Activated T-cell treated with anti-CD3 and anti-CD28 coated beads for 24 hours (primary cell): ENCODE data around the gene FKBP5.
"Not testable (repeated sequence)": the region's sequence is repeated elsewhere in the genome, so short reads cannot be mapped to it uniquely, and the experiment has no call there.

Source experiments
- DNase-seq: peaks from one replicate; pipeline ENCODE4 v3.0.0-alpha.2; 2020; ENCODE audit warnings: low read depth

FKBP5 gene

GRCh38 chr6:35583893-35584688, 104.6 kb downstream of the FKBP5 start:
- DNase-seq: peak; percentile 59

DNA sequence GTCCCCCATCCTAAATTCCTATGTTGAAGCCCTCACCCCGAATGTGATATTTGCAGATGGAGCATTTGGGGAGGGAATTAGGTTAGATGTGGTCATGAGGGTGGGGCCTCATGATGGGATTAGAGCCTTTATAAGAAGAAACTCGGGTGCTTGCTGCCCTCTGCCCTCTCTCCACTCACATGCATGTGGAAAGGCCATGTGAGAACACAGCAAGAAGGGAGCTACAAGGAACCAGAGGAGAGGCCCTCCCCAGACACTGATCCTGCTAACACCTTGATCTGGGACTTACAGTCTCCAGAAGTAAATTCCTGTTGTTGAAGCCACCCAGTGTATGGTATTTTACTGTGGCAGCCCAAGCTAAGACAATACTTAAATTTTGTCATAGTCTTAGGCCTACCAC, 106.4 kb downstream of the FKBP5 start:
- DNase-seq: no peak

DNA sequence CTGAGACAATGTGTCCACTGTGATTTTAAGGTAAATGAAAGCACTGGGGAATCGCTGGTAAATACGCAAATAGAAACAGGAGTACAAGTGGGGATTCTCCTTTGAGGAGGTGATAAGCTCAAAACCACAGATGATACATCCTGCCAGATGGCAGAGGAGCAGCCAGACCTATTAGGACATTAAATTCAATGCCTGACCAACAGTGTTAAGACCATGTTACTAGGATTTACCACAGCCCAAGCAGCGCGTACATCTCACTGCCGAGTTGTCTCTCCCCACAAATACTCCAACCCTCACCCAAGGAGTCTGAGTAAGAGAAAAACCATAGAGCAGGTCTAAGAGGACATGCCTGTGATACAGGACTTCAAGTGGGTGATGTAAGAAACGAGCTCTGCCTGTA, 107.1 kb downstream of the FKBP5 start:
- no peak for DNase-seq

GRCh38 chr6:35580836-35581235, 107.9 kb downstream of the FKBP5 start:
- no peak for DNase-seq

DNA sequence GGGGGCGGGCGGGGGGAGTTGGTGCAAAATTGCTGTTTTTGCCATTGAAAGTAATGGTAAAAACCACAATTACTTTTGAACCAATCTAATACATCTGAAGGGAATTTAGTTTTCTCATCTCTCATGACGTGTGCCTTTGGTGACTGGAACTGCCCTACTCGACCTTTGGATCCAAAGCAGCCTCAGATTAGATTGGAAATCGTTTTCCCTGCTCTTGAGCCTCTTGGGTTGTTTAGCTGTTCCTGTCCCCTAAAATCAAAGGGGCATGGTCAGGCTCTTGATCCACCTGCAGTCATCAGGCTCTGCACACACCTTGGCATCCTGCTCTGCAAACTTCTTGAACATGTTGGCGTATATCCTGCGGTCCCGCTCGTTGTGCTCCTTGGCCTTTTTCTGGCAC, 112.0 kb downstream of the FKBP5 start:
- DNase-seq: no peak

GRCh38 chr6:35573495-35574110, 115.1 kb downstream of the FKBP5 start:
- no peak for DNase-seq

GRCh38 chr6:35570885-35571330, 117.8 kb downstream of the FKBP5 start:
- not testable (repeated sequence) for DNase-seq

DNA sequence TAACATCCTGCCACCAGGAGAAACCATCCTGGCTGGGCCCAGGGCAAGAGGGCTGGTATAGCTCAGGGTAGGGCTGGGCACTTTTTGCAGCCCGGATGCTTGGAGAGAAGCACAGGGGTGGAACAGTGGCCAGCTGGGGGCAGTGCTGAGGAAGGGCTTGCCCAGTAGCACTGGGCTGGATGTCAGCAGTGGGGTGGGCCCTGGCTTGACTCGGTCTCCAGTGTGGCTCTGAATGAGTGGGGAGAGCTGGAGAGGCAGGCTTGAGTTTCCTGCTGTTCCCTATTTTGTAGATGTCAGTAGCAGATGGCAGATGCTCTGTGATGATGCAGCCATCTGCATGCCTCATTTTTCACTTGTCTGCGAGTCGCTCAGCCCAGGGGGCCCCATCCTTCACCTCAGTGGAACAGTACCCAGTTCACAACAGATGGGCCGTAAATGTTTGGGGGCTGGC, 119.7 kb downstream of the FKBP5 start:
- peak; percentile 6 for DNase-seq

GRCh38 chr6:35566794-35567193, 121.9 kb downstream of the FKBP5 start:
- DNase-seq: no peak

DNA sequence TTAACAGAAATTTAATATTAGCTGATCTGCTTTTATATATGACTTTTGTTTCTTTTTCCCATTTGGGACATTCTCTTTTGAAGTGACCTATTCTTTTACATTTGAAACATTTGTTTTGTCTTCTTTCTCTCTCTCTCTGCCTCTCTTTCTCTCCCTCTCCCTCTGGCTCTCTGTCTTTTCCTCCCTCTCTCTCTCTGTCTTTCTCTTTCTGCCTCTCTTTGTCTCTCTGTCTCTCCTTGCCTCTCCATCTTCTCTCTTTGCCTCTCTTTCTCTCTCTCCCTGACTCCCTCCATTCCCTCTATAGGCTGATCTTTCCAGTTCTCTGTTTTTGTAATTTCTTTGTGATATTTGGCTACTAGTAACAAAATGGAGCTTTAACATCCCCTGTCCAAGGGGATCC, 124.0 kb downstream of the FKBP5 start:
- no peak for DNase-seq

DNA sequence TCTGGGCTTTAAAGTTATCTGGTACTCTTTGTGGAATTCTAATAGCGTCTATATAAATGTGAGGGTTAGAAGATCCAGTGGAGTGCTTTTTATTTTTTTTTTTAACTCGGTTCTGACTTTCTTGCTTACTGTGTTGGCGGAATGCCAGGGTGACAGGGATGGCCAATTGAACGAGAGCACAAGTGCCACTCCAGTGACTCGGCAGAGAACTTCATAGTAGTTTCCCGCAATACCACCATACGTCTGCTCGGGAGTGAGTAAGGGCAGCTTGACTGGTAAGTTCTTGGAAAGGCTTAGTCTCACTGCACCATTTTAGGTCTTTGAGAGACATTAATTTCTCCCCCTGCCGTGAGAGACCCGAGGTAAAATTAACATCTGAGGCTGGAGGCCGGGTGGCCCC, 126.7 kb downstream of the FKBP5 start:
- DNase-seq: no peak

DNA sequence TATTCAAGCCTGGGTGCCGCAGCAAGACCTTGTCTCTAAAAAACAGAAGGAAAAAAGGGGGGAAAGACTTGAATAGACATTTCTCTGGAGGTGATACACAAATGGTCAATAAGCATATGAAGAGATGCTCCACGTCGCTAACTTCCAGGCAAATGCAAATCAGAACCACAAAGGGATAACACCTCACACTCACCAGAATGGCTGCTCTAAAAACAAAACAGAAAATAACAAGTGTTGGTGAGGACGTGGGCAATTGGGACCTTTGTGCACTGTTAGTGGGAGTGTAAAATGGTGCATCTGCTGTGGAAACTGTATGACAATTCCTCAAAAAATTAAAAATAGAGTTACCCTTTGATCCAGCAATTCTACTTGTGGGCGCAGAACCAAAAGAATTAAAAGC, 127.6 kb downstream of the FKBP5 start:
- DNase-seq: no peak

- no peak for DNase-seq
Measured at GRCh38 chr6:35558571-35558970, 130.1 kb downstream of the FKBP5 start.

- no peak for DNase-seq
Measured at GRCh38 chr6:35557239-35557638, 131.5 kb downstream of the FKBP5 start.

DNA sequence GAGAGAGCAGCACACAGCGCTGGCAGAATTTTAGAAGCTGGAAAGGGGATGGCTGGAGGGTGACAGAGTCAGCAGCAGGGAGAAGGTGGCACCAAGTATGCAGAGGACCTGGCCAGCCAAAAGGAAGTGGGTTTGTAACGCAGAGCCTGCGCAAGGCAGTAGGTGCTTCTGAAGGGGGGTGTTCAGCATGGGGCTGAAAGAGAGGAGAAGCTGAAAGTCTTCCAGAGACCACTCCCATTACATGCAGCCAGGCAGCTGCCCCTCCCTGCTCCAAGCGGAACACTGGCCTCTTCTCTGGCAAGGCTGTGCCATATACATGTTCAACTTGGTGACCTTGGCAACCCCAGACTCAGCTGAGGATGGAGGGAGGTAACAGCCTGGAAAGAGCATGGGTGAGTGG, 133.9 kb downstream of the FKBP5 start:
- no peak for DNase-seq

- no peak for DNase-seq
Measured at GRCh38 chr6:35553315-35553714, 135.4 kb downstream of the FKBP5 start.

- DNase-seq: peak; percentile 49
Measured at GRCh38 chr6:35552285-35552917, 136.3 kb downstream of the FKBP5 start.

DNA sequence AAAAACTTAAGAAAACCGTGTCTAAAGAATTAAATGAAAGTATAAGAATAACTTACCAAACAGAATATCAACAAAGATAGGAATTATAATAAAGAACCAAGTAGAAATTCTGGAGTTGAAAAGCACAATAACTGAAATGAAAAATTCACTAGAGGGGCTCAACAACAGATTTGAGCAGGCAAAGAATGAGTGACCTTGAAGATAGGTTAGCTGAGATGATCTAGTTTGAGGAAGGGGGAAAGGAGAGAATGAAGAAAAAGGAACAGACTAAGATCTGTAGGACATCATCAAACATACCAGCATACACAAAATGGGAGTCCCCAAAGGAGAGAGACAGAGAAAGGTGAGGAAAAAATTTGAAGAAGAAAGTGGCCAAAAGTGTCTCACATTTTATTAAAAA, 138.3 kb downstream of the FKBP5 start:
- DNase-seq: no peak

DNA sequence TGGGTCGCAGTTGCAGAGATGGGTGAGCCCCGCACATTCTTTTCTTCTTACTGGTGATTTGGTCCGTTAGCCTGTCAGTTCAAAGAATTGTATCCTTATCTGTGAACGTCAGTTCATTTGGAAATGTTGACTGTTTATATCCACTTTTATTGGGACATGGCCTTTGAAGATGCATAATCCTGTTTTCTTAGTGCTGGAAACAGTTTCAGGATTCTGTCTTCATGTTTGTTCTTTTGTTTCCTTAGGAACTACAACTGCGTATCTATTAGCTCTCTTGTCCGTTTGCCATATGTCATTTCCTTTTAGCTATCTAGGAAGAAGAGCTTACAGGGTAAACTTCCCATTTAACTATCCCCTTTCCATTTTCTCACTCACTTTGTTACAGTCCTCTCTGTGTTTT, 141.0 kb downstream of the FKBP5 start:
- DNase-seq: no peak

DNA sequence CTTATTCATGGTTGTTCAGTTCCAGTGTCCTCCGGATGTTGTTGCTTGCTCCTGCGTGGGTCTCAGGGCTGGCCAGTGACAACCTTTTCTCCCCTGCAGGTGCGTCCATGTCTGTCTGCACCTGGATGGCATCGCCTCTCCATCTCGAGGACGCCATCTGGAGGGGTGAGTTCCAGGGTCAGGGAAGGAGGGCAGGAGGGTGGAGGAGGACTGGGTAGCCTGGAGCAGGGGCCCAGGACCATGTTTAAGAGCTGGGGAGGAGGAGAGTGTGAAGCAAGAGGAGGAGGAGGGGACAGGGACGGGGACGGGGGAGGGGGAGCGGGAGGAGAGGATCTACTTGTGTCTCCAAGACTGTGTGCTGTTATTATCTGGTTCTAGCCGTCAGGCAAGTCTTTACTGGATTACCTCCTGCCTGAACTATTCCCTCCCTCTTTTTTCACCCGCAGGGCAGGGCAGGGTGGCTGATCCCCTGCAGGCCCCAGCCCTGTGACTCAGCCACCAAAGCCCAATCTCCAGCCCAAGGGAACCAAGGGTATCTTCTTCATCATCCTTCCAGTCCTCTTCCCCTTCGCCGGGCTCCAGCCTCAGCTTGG, 143.8 kb downstream of the FKBP5 start:
- DNase-seq: no peak

DNA sequence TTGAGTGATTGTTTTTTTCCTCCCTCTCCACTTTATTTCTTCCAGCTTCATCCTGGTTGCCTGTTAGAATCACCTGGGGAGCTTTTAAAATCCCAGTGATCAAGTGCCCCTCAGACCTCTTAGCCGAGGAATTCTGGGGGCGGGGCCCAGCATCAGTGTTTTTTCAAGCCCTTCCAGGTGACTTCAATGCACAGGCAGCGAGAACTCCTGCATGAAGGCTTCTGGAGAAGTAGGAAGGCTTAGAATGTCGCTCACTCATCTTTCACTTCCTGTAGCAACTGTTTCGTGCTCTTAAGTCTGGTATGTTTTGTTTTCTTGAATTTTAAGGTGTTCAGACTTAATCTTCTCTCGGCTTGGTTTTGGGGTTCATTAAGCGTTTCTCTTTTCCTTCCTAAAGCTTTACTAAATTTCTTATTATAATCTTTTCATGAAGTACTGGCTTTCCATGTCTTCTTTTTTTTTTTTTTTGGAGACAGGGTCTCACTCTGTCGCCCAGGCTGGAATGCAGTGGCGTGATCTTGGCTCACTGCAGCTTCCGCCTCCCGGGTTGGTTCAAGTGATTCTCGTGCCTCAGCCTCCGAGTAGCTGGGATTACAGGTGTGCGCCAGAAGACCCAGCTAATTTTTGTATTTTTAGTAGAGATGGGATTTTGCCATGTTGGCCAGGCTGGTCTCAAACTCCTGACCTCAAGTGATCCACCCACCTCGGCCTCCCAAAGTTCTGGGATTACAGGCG, 145.1 kb downstream of the FKBP5 start:
- DNase-seq: no peak

DNA sequence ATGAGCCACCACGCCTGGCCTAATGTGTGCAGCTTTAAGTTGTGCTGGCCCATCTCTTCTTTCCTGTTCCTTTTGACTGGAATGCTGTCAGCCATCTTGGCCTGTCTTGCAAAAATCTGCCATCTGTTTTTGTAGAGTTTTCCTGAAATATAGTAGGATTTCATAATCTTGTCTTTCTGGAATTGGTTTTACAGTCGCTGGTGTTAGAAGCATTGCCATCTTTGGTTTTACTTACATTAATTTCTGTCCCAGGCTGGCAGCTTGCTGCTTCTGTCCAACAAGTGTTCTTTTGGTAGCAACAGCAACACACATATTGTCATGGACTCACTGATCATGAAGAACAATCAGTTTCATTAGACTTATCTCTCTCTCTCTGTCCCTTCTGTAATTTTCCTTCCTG, 146.9 kb downstream of the FKBP5 start:
- DNase-seq: no peak
